GM23248 (cell line): ENCODE data around the gene ANKK1. TPM values are rescaled to one million over a fixed set of nuclear protein-coding genes. Genes with fewer than 3 reads are reported as not detected.

Source experiments
- DNase-seq: peaks from one replicate; pipeline ENCODE4 v3.0.0-alpha.2; 2015
- H2AFZ ChIP-seq: fragments of 200-600 bp; sonication (generic); 2 replicates; pipeline ENCODE4 v1.6.1; 2016; ENCODE audit warnings: antibody characterized with exemption
- H3F3A ChIP-seq: fragments of 200-600 bp; sonication (generic); 2 replicates; pipeline ENCODE4 v1.6.1; 2016; ENCODE audit warnings: mild to moderate bottlenecking, antibody characterized with exemption, mixed run types; ENCODE audit not compliant: insufficient read depth
- H3K27ac ChIP-seq: fragments of 200-600 bp; sonication (generic); 2 replicates; pipeline ENCODE4 v1.5.1; 2016; ENCODE audit warnings: mild to moderate bottlenecking
- H3K27me3 ChIP-seq: fragments of 200-600 bp; sonication (generic); replicated peaks from 2 replicates; pipeline ENCODE4 v1.6.1; 2016; ENCODE audit warnings: mild to moderate bottlenecking; ENCODE audit not compliant: insufficient read depth
- H3K36me3 ChIP-seq: fragments of 200-600 bp; sonication (generic); 2 replicates; pipeline ENCODE4 v1.6.1; 2016; ENCODE audit warnings: low read depth, mild to moderate bottlenecking
- H3K4me1 ChIP-seq: fragments of 200-600 bp; sonication (generic); 2 replicates; pipeline ENCODE4 v1.6.1; 2016; ENCODE audit warnings: mild to moderate bottlenecking; ENCODE audit not compliant: insufficient read depth
- H3K4me2 ChIP-seq: fragments of 200-600 bp; sonication (generic); one replicate; pipeline ENCODE4 v1.6.1; 2016; ENCODE audit warnings: mild to moderate bottlenecking; ENCODE audit not compliant: unreplicated experiment
- H3K4me3 ChIP-seq: fragments of 200-600 bp; sonication (generic); 2 replicates; pipeline ENCODE4 v1.5.1; 2016; ENCODE audit warnings: mild to moderate bottlenecking
- H3K79me2 ChIP-seq: fragments of 200-600 bp; sonication (generic); 2 replicates; pipeline ENCODE4 v1.6.1; 2016; ENCODE audit warnings: mild to moderate bottlenecking; ENCODE audit not compliant: insufficient read depth
- H3K9ac ChIP-seq: fragments of 200-600 bp; sonication (generic); 2 replicates; pipeline ENCODE4 v1.6.1; 2016; ENCODE audit warnings: mild to moderate bottlenecking
- H3K9me2 ChIP-seq: fragments of 200-600 bp; sonication (generic); 2 replicates; pipeline ENCODE4 v1.6.1; 2016; ENCODE audit warnings: mixed run types, mild to moderate bottlenecking, moderate library complexity; ENCODE audit not compliant: insufficient read depth
- H3K9me3 ChIP-seq: fragments of 200-600 bp; sonication (generic); one replicate; pipeline ENCODE4 v1.6.1; 2017; ENCODE audit warnings: low read depth
- H4K20me1 ChIP-seq: fragments of 200-600 bp; sonication (generic); 2 replicates; pipeline ENCODE4 v1.6.0; 2016; ENCODE audit not compliant: insufficient read depth
- EZH2 ChIP-seq: fragments of 200-600 bp; sonication (generic); IDR thresholded peaks from 2 replicates; pipeline ENCODE4 v1.6.1; 2018; ENCODE audit warnings: antibody characterized with exemption, mild to moderate bottlenecking; ENCODE audit not compliant: insufficient read depth, poor library complexity, severe bottlenecking
- EZH2phosphoT487 ChIP-seq: fragments of 200-600 bp; sonication (generic); IDR thresholded peaks from 2 replicates; pipeline ENCODE4 v1.6.1; 2018; ENCODE audit warnings: antibody characterized with exemption, moderate library complexity, mild to moderate bottlenecking, low read depth; ENCODE audit not compliant: insufficient read depth
- WGBS, 2 experiments: methylation state at CpG; one replicate each; pipeline ENCODE4 v1.1.6; 2015 to 2017; ENCODE audit warnings: low lambda C conversion rate in 2 of 2, low coverage in 1 of 2; ENCODE audit errors: missing lambda C conversion rate in 2 of 2; 5-methylcytosine and 5-hydroxymethylcytosine counted together
- in situ Hi-C: fragments of 300-500 bp; cut with MboI; formaldehyde crosslinking; loops from 2 replicates; pipeline ENCODE4 v1.15.0; 2020
- polyA plus RNA-seq: library from polyadenylated mRNA; unstranded; fragments of >200 nt; fragmentation: Nextera tagmentation; extraction: Ambion mirVana; gene quantifications from 2 replicates; pipeline ENCODE4 v1.2.1, GENCODE V29; 2016
- total RNA-seq: library from RNA; depleted of rRNA; stranded (reverse); fragments of >200 nt; shearing (Covaris generic); gene quantifications from 2 replicates; pipeline ENCODE4 v1.2.3, GENCODE V29; 2014

ANKK1 gene
- total and polyA plus RNA-seq, 2 experiments from 2014 or later = not detected

DNA sequence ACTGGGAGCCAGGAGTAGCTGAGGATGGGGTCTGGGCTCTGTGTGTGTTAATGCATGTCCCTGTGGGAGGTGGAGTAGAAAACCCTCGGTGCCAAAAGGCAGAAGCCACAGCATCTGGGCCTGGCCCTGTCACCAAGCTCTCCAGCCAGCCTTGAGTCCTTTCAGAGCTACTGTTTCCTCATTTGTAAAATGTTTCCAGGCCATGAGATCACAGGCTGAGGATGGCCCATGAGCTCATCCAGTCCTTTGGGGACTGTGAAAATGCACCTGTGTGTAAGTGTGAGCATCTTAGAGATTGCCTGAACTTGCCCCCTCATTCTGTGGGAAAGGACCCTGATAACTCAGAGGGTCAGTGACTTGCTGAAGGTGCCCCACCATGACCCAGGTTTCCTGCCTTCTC lies 9.1 kb downstream of the ANKK1 start:
- Histone ChIP-seq H3K4me3 (no peak overlapping the region), H3K79me2 (no peaks in the 10 kb centered on the region), H3K36me3 (no peaks in the 10 kb centered on the region), H3K9ac (no peak overlapping the region), H3F3A (no peaks in the 10 kb centered on the region), H2AFZ (no peak overlapping the region), H3K27me3 (peaks cover 9% of the 10 kb centered on the region; the same call in 1 of the 2 replicates), H3K4me2 (no peak overlapping the region), H3K27ac (no peak overlapping the region), H3K9me3 (no peaks in the 10 kb centered on the region), H3K9me2 (no peaks in the 10 kb centered on the region), H3K4me1 (no peaks in the 10 kb centered on the region), H4K20me1 (no peaks in the 10 kb centered on the region)
- 0% methylated on average over 1 of the region's 1 CpG for WGBS, 2 experiments
- TF ChIP-seq EZH2 (no peak), EZH2phosphoT487 (no peak)
- in situ Hi-C loops = no loop called here
- DNase-seq = no peak

DNA sequence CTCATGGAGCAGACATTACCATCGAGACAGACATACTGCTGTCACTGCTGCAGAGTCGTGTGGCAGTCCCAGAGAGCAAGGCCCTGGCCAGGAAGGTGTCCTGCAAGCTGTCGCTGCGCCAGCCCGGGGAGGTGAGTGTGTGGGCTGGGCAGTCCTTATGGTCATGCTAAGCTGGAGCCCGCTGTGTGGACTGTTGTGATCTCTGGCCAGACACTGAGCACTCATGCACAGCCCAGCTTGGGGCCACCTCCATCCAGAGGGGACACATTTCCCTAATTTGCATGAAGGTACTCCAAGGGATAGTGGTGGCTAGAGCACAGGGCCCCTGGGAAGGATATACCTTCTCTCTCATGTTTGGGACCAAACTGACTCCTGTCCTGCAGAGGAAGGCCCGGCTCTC lies 9.6 kb downstream of the ANKK1 start:
- H3K27me3 ChIP-seq = peaks cover 5% of the 10 kb centered on the region; the same call in 1 of the 2 replicates
- H3K27ac ChIP-seq = no peak overlapping the region
- TF ChIP-seq EZH2 = no peak
- no peak for TF ChIP-seq EZH2phosphoT487
- no peak overlapping the region for H3K9ac ChIP-seq
- no peak for DNase-seq
- H3K4me3 ChIP-seq = no peak overlapping the region
- no peaks in the 10 kb centered on the region for H3K4me1 ChIP-seq
- no peak overlapping the region for H2AFZ ChIP-seq
- no peaks in the 10 kb centered on the region for H3K9me3 ChIP-seq
- H3K79me2 ChIP-seq = no peaks in the 10 kb centered on the region
- WGBS, 2 experiments = 58 to 60% methylated on average over 7 of the region's 7 CpGs
- H3K4me2 ChIP-seq = no peak overlapping the region
- H3K36me3 ChIP-seq = no peaks in the 10 kb centered on the region
- no peaks in the 10 kb centered on the region for H4K20me1 ChIP-seq
- no peaks in the 10 kb centered on the region for H3K9me2 ChIP-seq
- H3F3A ChIP-seq = no peaks in the 10 kb centered on the region
- in situ Hi-C loops = no loop called here

DNA sequence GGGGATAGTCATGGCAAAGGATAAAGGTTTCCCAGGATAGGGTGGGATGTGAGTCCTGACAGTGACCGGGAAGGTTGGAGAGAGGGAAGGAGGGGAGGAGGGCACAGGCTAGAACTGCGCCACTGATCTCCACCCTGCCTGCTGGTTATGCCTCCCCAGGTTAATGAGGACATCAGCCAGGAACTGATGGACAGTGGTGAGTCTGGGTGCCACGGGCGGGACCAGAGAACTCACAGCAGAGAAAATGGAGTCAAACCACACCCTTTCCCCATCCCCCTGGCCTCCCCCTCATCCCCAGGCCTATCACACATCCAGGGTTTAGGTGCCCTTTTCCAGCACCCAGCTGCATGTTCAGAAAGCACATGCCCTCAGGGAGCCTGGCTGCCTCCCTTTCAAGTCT lies 10.2 kb downstream of the ANKK1 start:
- H2AFZ ChIP-seq = no peak overlapping the region
- no peak for DNase-seq
- WGBS, 2 experiments = 75 to 90% methylated on average over 4 of the region's 4 CpGs
- TF ChIP-seq EZH2 = no peak
- no peak for TF ChIP-seq EZH2phosphoT487
- no peaks in the 10 kb centered on the region for H3K4me1 ChIP-seq
- H3F3A ChIP-seq = no peaks in the 10 kb centered on the region
- H3K9me3 ChIP-seq = no peaks in the 10 kb centered on the region
- H3K79me2 ChIP-seq = no peaks in the 10 kb centered on the region
- no peak overlapping the region for H3K27ac ChIP-seq
- no peaks in the 10 kb centered on the region for H4K20me1 ChIP-seq
- no peak overlapping the region for H3K4me3 ChIP-seq
- in situ Hi-C loops = no loop called here
- H3K9me2 ChIP-seq = no peaks in the 10 kb centered on the region
- no peaks in the 10 kb centered on the region for H3K36me3 ChIP-seq
- no peak overlapping the region for H3K9ac ChIP-seq
- H3K4me2 ChIP-seq = no peak overlapping the region
- peaks cover 7% of the 10 kb centered on the region for H3K27me3 ChIP-seq

GRCh38 chr11:113398669-113399430 lies 11.3 kb downstream of the ANKK1 start:
- H3K4me1 ChIP-seq = no peaks in the 10 kb centered on the region
- H3K9me3 ChIP-seq = no peaks in the 10 kb centered on the region
- H3K27ac ChIP-seq = no peak overlapping the region
- H3K4me3 ChIP-seq = no peak overlapping the region
- H4K20me1 ChIP-seq = no peaks in the 10 kb centered on the region
- no peak overlapping the region for H2AFZ ChIP-seq
- H3K4me2 ChIP-seq = no peak overlapping the region
- H3K9me2 ChIP-seq = no peaks in the 10 kb centered on the region
- no peak overlapping the region for H3K9ac ChIP-seq
- H3K36me3 ChIP-seq = no peaks in the 10 kb centered on the region
- TF ChIP-seq EZH2 = no peak
- no peak for TF ChIP-seq EZH2phosphoT487
- no peaks in the 10 kb centered on the region for H3K79me2 ChIP-seq
- H3F3A ChIP-seq = no peaks in the 10 kb centered on the region
- H3K27me3 ChIP-seq = peaks cover 15% of the 10 kb centered on the region
- WGBS, 2 experiments = 71 to 74% methylated on average over 24 of the region's 24 CpGs
- no peak for DNase-seq
- in situ Hi-C loops = no loop called here
